CD14-positive monocyte (primary cell): Measurements from ENCODE around the gene PTER. TPM values are rescaled to one million over a fixed set of nuclear protein-coding genes. Genes with fewer than 3 reads are reported as not detected.

Experiments
- DNase-seq, 3 donors: peaks; one replicate each; pipeline ENCODE4 v3.0.0-alpha.2; 2011 to 2022
- H2AFZ ChIP-seq: 2 replicates; pipeline ENCODE4 v1.6.0; 2012; ENCODE audit warnings: mild to moderate bottlenecking, low read depth, low read length, inconsistent platforms; ENCODE audit not compliant: insufficient read depth, poor library complexity, severe bottlenecking
- H3K27ac ChIP-seq, 2 donors: 1 replicate in 1 of 2; 2 replicates in 1 of 2; pipeline ENCODE4 v1.5.1; 2012 to 2013; ENCODE audit warnings: low read length in 2 of 2, control low read depth in 1 of 2, inconsistent platforms in 1 of 2, low read depth in 1 of 2, mild to moderate bottlenecking in 1 of 2
- H3K27me3 ChIP-seq, 2 donors: one replicate each; pipeline versions ENCODE4 v1.6.0 to v1.6.1; 2011 to 2013; ENCODE audit warnings: low read length in 2 of 2; ENCODE audit not compliant: control insufficient read depth in 2 of 2, insufficient read depth in 2 of 2
- H3K36me3 ChIP-seq, 2 donors: replicated peaks in 1 of 2; 1 replicate in 1 of 2; 2 replicates in 1 of 2; pipeline versions ENCODE4 v1.5.1 to v1.6.1; 2012 to 2013; ENCODE audit warnings: low read length in 2 of 2, control low read depth in 1 of 2, inconsistent platforms in 1 of 2, mild to moderate bottlenecking in 1 of 2; ENCODE audit not compliant: insufficient read depth in 2 of 2, control insufficient read depth in 1 of 2
- H3K4me1 ChIP-seq, 2 donors: 1 replicate in 1 of 2; 2 replicates in 1 of 2; pipeline versions ENCODE4 v1.5.1 to v1.6.1; 2012 to 2013; ENCODE audit warnings: low read length in 2 of 2, control low read depth in 1 of 2, inconsistent platforms in 1 of 2, mild to moderate bottlenecking in 1 of 2, moderate library complexity in 1 of 2; ENCODE audit not compliant: insufficient read depth in 2 of 2, control insufficient read depth in 1 of 2
- H3K4me2 ChIP-seq: replicated peaks from 2 replicates; pipeline ENCODE3; 2012; ENCODE audit warnings: low read length, moderate library complexity, mild to moderate bottlenecking; ENCODE audit not compliant: poor library complexity, severe bottlenecking; ENCODE audit errors: extremely low read depth
- H3K4me3 ChIP-seq, 3 experiments: fragments of 200-600 bp in 1 of 3; sonication (generic) in 1 of 3; replicated peaks in 1 of 3; 1 replicate in 2 of 3; 2 replicates in 1 of 3; pipeline ENCODE4 v1.5.1; 2011 to 2013; ENCODE audit warnings: low read length in 3 of 3, mild to moderate bottlenecking in 3 of 3, control low read depth in 2 of 3, low read depth in 2 of 3, inconsistent platforms in 1 of 3, moderate library complexity in 1 of 3
- H3K79me2 ChIP-seq: 2 replicates; pipeline ENCODE4 v1.6.0; 2012; ENCODE audit warnings: mild to moderate bottlenecking, control low read depth, inconsistent platforms, low read length, moderate library complexity; ENCODE audit not compliant: insufficient read depth
- H3K9ac ChIP-seq: 2 replicates; pipeline ENCODE4 v1.6.0; 2017; ENCODE audit warnings: low read length, mild to moderate bottlenecking; ENCODE audit not compliant: insufficient read depth, poor library complexity, severe bottlenecking
- H3K9me3 ChIP-seq, 2 donors: replicated peaks in 1 of 2; 1 replicate in 1 of 2; 2 replicates in 1 of 2; pipeline versions ENCODE4 v1.5.1 to v1.6.1; 2012 to 2013; ENCODE audit warnings: low read length in 2 of 2, control low read depth in 1 of 2; ENCODE audit not compliant: control insufficient read depth in 1 of 2, insufficient read depth in 1 of 2
- H4K20me1 ChIP-seq: 2 replicates; pipeline ENCODE4 v1.6.0; 2012; ENCODE audit warnings: mild to moderate bottlenecking, low read length, control low read depth, moderate library complexity; ENCODE audit not compliant: insufficient read depth
- H3K27ac Mint-ChIP-seq, 7 donors: one replicate each; pipeline ENCODE4 v1.8.0; 2020; ENCODE audit warnings: mild to moderate bottlenecking in 7 of 7, mixed read lengths in 7 of 7, moderate library complexity in 6 of 7, inconsistent platforms in 2 of 7
- H3K27me3 Mint-ChIP-seq, 3 donors: one replicate each; pipeline ENCODE4 v1.8.0; 2021 to 2022; ENCODE audit warnings: low read depth in 3 of 3, mild to moderate bottlenecking in 3 of 3, mixed read lengths in 3 of 3, moderate library complexity in 3 of 3, inconsistent platforms in 1 of 3
- H3K36me3 Mint-ChIP-seq, 2 donors: one replicate each; pipeline ENCODE4 v1.8.0; 2020; ENCODE audit warnings: mixed read lengths in 2 of 2, inconsistent platforms in 1 of 2, mild to moderate bottlenecking in 1 of 2
- H3K4me1 Mint-ChIP-seq: one replicate; pipeline ENCODE4 v1.8.0; 2020; ENCODE audit warnings: mild to moderate bottlenecking, mixed read lengths
- H3K4me3 Mint-ChIP-seq, 2 donors: one replicate each; pipeline ENCODE4 v1.8.0; 2020; ENCODE audit warnings: mild to moderate bottlenecking in 2 of 2, mixed read lengths in 2 of 2, moderate library complexity in 1 of 2
- H3K9me3 Mint-ChIP-seq, 7 donors: one replicate each; pipeline ENCODE4 v1.8.0; 2020 to 2022; ENCODE audit warnings: mixed read lengths in 7 of 7, mild to moderate bottlenecking in 6 of 7, moderate library complexity in 6 of 7, inconsistent platforms in 2 of 7
- CTCF ChIP-seq: fragments of 200-600 bp; IDR thresholded peaks from one replicate; pipeline ENCODE4 v1.8.0; 2022; ENCODE audit warnings: antibody characterized with exemption, mild to moderate bottlenecking
- WGBS: methylation state at CpG from one replicate; pipeline ENCODE4 v1.1.5; 2013; ENCODE audit warnings: missing lambda C conversion rate; ENCODE audit not compliant: insufficient coverage; 5-methylcytosine and 5-hydroxymethylcytosine counted together
- intact Hi-C, 2 donors: fragments of 100-400 bp; cut with micrococcal nuclease; formaldehyde crosslinking; loops; one replicate each; pipeline versions ENCODE4 v1.15.0 to v1.15.1; 2023
- polyA plus RNA-seq, 3 donors: library from polyadenylated mRNA; depleted of rRNA in 1 of 3; unstranded in 2 of 3; stranded (reverse) in 1 of 3; fragments of 300-500 nt in 2 of 3; fragments of >200 nt in 1 of 3; fragmentation: Illumina TruSeq in 2 of 3; gene quantifications; 1 replicate in 2 of 3; 2 replicates in 1 of 3; pipeline ENCODE4 v1.2.3, GENCODE V29; 2012 to 2021

PTER gene
- polyA plus RNA-seq, 3 donors: 7.4 to 15.9 (median 8.9) TPM

DNA sequence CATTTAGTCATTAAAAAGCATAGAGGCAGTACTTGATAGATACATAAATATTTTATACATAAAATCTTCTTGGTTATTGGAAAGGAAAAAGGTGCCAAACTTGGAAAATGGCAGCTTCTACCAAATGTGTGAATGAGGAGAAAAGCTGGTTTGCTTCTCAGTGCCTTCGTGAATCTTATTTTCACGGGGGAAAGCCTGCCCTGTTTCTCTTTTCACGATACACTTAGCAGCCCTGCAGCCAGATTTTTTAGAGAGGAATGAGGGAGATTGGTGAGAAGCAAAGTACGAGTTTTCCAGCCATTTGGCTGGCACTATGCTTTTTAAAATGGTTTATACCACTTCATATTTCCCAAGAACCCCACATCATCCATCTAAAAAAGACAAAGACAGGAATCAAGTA lies 107.8 kb downstream of the PTER start:
- no peaks in the 10 kb centered on the region for H4K20me1 ChIP-seq
- Mint-ChIP-seq H3K4me3 (no peak overlapping the region), H3K9me3 (no peaks in the 10 kb centered on the region), H3K27me3 (peaks cover 5 to 14% (median 7%) of the 10 kb centered on the region in 3 donors), H3K27ac (no peak overlapping the region), H3K4me1 (no peaks in the 10 kb centered on the region), H3K36me3 (no peaks in the 10 kb centered on the region)
- H3K36me3 ChIP-seq: no peaks in the 10 kb centered on the region
- H3K4me2 ChIP-seq: no peak overlapping the region
- WGBS: no CpG with 5 or more reads among the region's 4 CpGs
- H3K9ac ChIP-seq: no peak overlapping the region
- H3K4me1 ChIP-seq: no peaks in the 10 kb centered on the region
- H3K27me3 ChIP-seq: no peaks in the 10 kb centered on the region
- H3K27ac ChIP-seq: no peak overlapping the region
- no peak overlapping the region for H3K4me3 ChIP-seq
- no peak for DNase-seq
- H3K79me2 ChIP-seq: no peaks in the 10 kb centered on the region
- intact Hi-C loops: no loop called here
- TF ChIP-seq CTCF: no peak
- no peaks in the 10 kb centered on the region for H3K9me3 ChIP-seq
- H2AFZ ChIP-seq: no peak overlapping the region

- Histone ChIP-seq H3K9me3 (no peaks in the 10 kb centered on the region), H4K20me1 (no peaks in the 10 kb centered on the region), H3K79me2 (no peaks in the 10 kb centered on the region), H3K27ac (no peak overlapping the region), H3K36me3 (no peaks in the 10 kb centered on the region), H3K4me1 (no peaks in the 10 kb centered on the region), H3K9ac (no peak overlapping the region), H2AFZ (no peak overlapping the region), H3K27me3 (no peaks in the 10 kb centered on the region), H3K4me2 (no peak overlapping the region), H3K4me3 (no peak overlapping the region)
- Mint-ChIP-seq H3K36me3 (no peaks in the 10 kb centered on the region), H3K4me1 (no peaks in the 10 kb centered on the region), H3K27me3 (peaks cover 5 to 14% (median 7%) of the 10 kb centered on the region in 3 donors), H3K9me3 (no peaks in the 10 kb centered on the region), H3K27ac (no peak overlapping the region), H3K4me3 (no peak overlapping the region)
- TF ChIP-seq CTCF: no peak
- DNase-seq: no peak
- WGBS: 100% methylated on average over 1 of the region's 7 CpGs
- intact Hi-C loops: no loop called here
These were observed 108.4 kb downstream of the PTER start for GRCh38 chr10:16545116-16545736.
